Calu3 (cell line): Measurements from ENCODE around the gene ADRA2A. TPM values are rescaled to one million over a fixed set of nuclear protein-coding genes. Genes with fewer than 3 reads are reported as not detected.
A peak's percentile ranks its signal among the peaks of the same experiment; 100 is the strongest.

Experiments
- BruUV-seq: library from RNA; stranded (reverse); fragments of 400-500 nt; replicated peaks from 2 replicates; lab custom pipeline; 2021; lab: Mats Ljungman, UMichigan
- CTCF ChIA-PET: fragments of 300-600 bp; sonication (Branson Sonifier 250); formaldehyde crosslinking; loops from one replicate; lab custom pipeline; 2022; ENCODE audit warnings: antibody characterized with exemption; lab: Charles Lee
- DNase-seq: peaks from one replicate; pipeline ENCODE4 v3.0.0; 2022
- H3K27ac Mint-ChIP-seq: one replicate; pipeline ENCODE4 v1.8.0; 2022; ENCODE audit warnings: mixed read lengths; ENCODE audit not compliant: unreplicated experiment
- H3K27me3 Mint-ChIP-seq: one replicate; pipeline ENCODE4 v1.8.0; 2022; ENCODE audit warnings: mixed read lengths; ENCODE audit not compliant: unreplicated experiment
- H3K36me3 Mint-ChIP-seq: one replicate; pipeline ENCODE4 v1.8.0; 2022; ENCODE audit warnings: mild to moderate bottlenecking, moderate library complexity, mixed read lengths; ENCODE audit not compliant: insufficient read depth, unreplicated experiment
- H3K4me1 Mint-ChIP-seq: one replicate; pipeline ENCODE4 v1.8.0; 2022; ENCODE audit warnings: mild to moderate bottlenecking, low read depth, mixed read lengths; ENCODE audit not compliant: unreplicated experiment
- H3K4me3 Mint-ChIP-seq: one replicate; pipeline ENCODE4 v1.8.0; 2022; ENCODE audit warnings: mild to moderate bottlenecking, low read depth, moderate library complexity, mixed read lengths; ENCODE audit not compliant: unreplicated experiment
- H3K9me3 Mint-ChIP-seq: one replicate; pipeline ENCODE4 v1.8.0; 2022; ENCODE audit warnings: low read depth, mixed read lengths; ENCODE audit not compliant: unreplicated experiment
- intact Hi-C: fragments of 100-400 bp; cut with micrococcal nuclease; formaldehyde crosslinking; loops from one replicate; pipeline ENCODE4 v1.10.0; 2022; ENCODE audit not compliant: unreplicated experiment
- total RNA-seq: library from RNA; stranded (reverse); gene quantifications from 2 replicates; pipeline ENCODE4 v1.2.3, GENCODE V29; 2022
- TF ChIP-seq, protein P1 (sequence below): fragments of 200-600 bp; IDR thresholded peaks from one replicate; pipeline ENCODE4 v1.8.0; 2022; ENCODE audit warnings: antibody characterized with exemption; ENCODE audit not compliant: unreplicated experiment

The ADRA2A gene
- total RNA-seq, 1 experiment from 2014 or later, result 5.4 TPM

DNA sequence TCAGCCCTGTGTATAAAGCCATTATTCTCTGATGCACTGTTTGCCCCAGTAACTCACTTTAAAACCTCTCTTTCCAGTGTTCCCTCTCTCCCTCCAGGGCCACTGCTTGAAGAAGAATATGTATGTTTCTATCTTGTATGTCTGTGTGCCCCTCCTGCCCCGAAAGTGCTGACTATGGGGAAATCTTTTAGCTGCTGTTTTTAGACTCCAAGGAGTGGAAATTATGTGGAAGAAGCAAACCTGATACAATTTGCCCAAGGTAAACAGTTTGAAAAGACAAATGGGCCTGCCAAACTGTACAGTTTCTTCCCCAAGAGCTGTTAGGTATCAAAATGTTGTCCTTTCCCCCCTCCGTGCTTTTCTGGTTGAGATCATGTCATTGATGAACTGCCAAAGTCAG lies 3.4 kb downstream of the ADRA2A start:
- Mint-ChIP-seq H3K9me3 (no peaks in the 10 kb centered on the region), H3K27me3 (peaks cover 9% of the 10 kb centered on the region), H3K27ac (no peak overlapping the region), H3K4me1 (peaks cover 7% of the 10 kb centered on the region), H3K4me3 (peak overlapping the region; percentile 44), H3K36me3 (peaks cover 23% of the 10 kb centered on the region)
- intact Hi-C loops, result no loop called here
- DNase-seq, result no peak
- CTCF ChIA-PET, result no interaction called here
- BruUV-seq, result no TSS peak
- TF ChIP-seq, protein P1, sequence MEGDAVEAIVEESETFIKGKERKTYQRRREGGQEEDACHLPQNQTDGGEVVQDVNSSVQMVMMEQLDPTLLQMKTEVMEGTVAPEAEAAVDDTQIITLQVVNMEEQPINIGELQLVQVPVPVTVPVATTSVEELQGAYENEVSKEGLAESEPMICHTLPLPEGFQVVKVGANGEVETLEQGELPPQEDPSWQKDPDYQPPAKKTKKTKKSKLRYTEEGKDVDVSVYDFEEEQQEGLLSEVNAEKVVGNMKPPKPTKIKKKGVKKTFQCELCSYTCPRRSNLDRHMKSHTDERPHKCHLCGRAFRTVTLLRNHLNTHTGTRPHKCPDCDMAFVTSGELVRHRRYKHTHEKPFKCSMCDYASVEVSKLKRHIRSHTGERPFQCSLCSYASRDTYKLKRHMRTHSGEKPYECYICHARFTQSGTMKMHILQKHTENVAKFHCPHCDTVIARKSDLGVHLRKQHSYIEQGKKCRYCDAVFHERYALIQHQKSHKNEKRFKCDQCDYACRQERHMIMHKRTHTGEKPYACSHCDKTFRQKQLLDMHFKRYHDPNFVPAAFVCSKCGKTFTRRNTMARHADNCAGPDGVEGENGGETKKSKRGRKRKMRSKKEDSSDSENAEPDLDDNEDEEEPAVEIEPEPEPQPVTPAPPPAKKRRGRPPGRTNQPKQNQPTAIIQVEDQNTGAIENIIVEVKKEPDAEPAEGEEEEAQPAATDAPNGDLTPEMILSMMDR, result no peak

DNA sequence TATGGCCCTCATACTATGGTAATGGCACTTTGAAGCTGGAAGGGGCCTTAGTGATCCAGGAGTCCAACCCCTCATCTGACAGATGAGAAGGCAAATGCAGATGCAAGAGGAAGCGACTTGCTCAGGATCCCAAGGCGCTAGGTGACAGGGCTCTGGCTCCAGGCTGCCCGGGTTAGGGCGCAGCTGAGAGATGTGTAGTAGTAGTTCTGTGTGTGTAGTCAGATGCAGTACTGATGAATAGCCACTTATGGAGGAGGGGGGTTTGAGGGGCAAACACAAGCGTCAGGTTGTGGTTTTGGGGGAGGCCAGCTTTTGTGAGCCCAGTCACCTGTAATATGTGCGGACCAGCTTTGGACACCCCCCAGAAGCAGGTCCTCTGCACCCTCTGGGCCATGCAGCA lies 4.8 kb downstream of the ADRA2A start:
- Mint-ChIP-seq H3K4me3 (no peak overlapping the region), H3K9me3 (no peaks in the 10 kb centered on the region), H3K36me3 (peaks cover 18% of the 10 kb centered on the region), H3K4me1 (peaks cover 7% of the 10 kb centered on the region), H3K27ac (no peak overlapping the region), H3K27me3 (no peaks in the 10 kb centered on the region)
- CTCF ChIA-PET, result interaction anchor here (0.7 kb wide), 1 partner anchor 114 kb away, joined by 3 read pairs; no protein-coding TSS in a partner anchor
- TF ChIP-seq, protein P1, result no peak
- intact Hi-C loops, result no loop called here
- DNase-seq, result no peak
- BruUV-seq, result no TSS peak

DNA sequence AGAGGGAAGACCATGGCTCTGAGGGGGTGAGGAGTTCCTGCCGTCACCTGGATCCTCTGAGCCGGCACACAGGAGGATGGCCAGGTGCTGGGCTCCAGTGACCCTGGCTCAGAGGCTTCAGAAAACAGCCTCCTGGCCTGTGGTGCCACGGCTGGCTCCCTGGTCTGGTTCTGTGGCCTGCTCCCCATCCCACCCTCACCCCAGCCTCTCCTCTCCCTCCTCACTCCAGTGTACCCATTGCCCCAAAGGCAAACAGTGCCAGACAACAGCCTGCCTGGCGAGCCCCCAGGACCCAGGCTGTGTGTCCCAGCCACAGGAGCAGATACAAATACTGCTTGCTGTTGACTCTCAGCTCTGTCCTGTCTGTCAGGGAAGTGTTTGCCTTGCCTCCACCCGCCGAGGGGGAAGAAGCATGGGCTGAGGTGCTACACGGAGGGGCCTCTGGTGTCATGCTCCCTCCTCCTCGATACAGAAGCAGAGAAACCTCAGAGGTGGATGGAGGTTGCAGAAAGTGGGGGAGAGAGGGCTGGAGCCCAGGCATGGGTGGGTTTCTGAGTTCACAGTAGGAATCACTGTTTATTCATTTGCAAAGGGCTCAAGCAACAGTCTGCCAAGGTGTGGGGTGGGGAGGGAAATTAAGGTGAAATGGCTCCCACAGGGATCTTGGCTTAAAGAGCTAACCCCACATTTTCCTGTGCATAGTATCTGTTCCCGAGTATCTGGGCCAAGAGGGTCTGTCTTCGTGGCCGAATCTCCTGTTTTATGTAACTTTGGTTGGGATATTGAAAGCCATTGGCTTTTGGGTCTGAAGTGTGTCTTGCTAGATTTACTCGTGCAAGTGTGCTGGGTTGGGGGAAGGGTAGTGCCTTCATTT lies 5.5 kb downstream of the ADRA2A start:
- peaks cover 11% of the 10 kb centered on the region for H3K36me3 Mint-ChIP-seq
- CTCF ChIA-PET, result no interaction called here
- H3K27ac Mint-ChIP-seq, result no peak overlapping the region
- intact Hi-C loops, result no loop called here
- peaks cover 7% of the 10 kb centered on the region for H3K4me1 Mint-ChIP-seq
- no peak for DNase-seq
- TF ChIP-seq, protein P1, result no peak
- BruUV-seq, result no TSS peak
- no peaks in the 10 kb centered on the region for H3K27me3 Mint-ChIP-seq
- H3K4me3 Mint-ChIP-seq, result no peak overlapping the region
- no peaks in the 10 kb centered on the region for H3K9me3 Mint-ChIP-seq

DNA sequence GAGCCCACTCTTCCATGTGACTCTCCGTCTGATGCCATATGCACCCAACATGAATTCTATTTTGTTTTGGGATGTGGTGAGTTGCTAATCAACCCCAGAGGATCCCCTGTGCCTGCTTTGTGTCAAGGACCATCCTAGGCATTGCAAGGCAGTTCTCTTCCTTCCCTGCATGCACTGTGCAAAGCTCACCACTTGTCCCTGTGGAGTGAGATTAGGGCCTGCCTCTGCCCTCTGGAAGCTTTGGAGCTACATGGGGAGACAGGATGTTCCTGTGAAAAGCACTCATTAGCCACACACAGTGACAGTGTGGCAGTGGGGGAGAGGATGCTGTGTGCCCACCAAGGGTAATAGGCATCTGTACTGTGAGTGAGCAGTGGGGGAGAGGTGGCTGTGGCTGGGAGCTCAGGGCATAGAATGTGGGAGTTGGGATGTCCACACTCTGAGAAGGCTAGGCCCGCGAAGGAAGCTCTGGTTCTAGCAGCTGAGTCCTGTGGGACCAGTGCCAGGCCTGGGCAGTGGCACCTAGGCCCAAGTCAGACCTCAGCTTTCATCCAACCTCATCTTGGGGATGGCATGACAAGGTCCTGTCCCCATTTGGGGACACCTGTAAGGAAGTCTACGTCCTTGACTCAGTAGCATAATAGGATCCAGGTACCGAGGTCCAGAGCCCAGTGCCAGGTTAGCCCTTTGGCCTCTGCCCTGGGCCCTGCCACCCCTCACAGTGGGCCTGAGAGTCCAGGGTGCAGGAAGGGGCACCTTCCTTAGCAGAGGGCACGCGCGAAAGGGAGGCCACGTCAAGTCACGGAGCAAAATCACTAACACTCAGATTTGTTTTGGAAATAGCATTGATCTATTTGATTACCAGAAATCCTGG lies 6.6 kb downstream of the ADRA2A start:
- Mint-ChIP-seq H3K4me3 (no peak overlapping the region), H3K27me3 (no peaks in the 10 kb centered on the region), H3K27ac (no peak overlapping the region), H3K36me3 (peaks cover 6% of the 10 kb centered on the region), H3K9me3 (no peaks in the 10 kb centered on the region), H3K4me1 (peaks cover 7% of the 10 kb centered on the region)
- TF ChIP-seq, protein P1, result no peak
- no peak for DNase-seq
- BruUV-seq, result no TSS peak
- intact Hi-C loops, result no loop called here
- CTCF ChIA-PET, result interaction anchor here (0.6 kb wide), 1 partner anchor 1203 kb away, joined by 5 read pairs; no protein-coding TSS in a partner anchor
